PC-9 (cell line): ENCODE data around the gene TSEN34. TPM values are rescaled to one million over a fixed set of nuclear protein-coding genes. Genes with fewer than 3 reads are reported as not detected.
"Not testable (repeated sequence)": the region's sequence is repeated elsewhere in the genome, so short reads cannot be mapped to it uniquely, and the experiment has no call there.

ENCODE experiments used
- BruUV-seq: library from RNA; stranded (reverse); fragments of 400-500 nt; replicated peaks from 2 replicates; lab custom pipeline; 2021; lab: Mats Ljungman, UMichigan
- CTCF ChIA-PET: fragments of 300-600 bp; sonication (Branson Sonifier 250); formaldehyde crosslinking; loops from one replicate; lab custom pipeline; 2022; ENCODE audit warnings: antibody characterized with exemption; lab: Charles Lee
- POLR2A ChIA-PET: fragments of 300-600 bp; sonication (Branson Sonifier 250); formaldehyde crosslinking; loops from one replicate; lab custom pipeline; 2022; ENCODE audit warnings: antibody characterized with exemption; ENCODE audit not compliant: unreplicated experiment; lab: Charles Lee
- DNase-seq, 2 experiments: peaks; one replicate each; pipeline versions ENCODE4 v3.0.0 to v3.0.0-alpha.2; 2015 to 2022; ENCODE audit warnings: mixed read lengths in 1 of 2
- H2AFZ ChIP-seq: fragments of 200-600 bp; sonication (generic); 2 replicates; pipeline ENCODE4 v1.8.1; 2017; ENCODE audit warnings: antibody characterized with exemption
- H3F3A ChIP-seq: fragments of 200-600 bp; sonication (generic); 2 replicates; pipeline ENCODE4 v1.8.1; 2017; ENCODE audit warnings: antibody characterized with exemption, mild to moderate bottlenecking, low read depth; ENCODE audit not compliant: insufficient read depth
- H3K27ac ChIP-seq: fragments of 200-600 bp; sonication (generic); 2 replicates; pipeline ENCODE4 v1.6.1; 2016; ENCODE audit warnings: mixed run types
- H3K27me3 ChIP-seq: fragments of 200-600 bp; sonication (generic); 2 replicates; pipeline ENCODE4 v1.6.1; 2016; ENCODE audit warnings: low read depth, mixed run types; ENCODE audit not compliant: insufficient read depth
- H3K36me3 ChIP-seq: fragments of 200-600 bp; sonication (generic); 2 replicates; pipeline ENCODE4 v1.6.1; 2016; ENCODE audit warnings: low read depth, mixed run types
- H3K4me1 ChIP-seq: fragments of 200-600 bp; sonication (generic); replicated peaks from 2 replicates; pipeline ENCODE4 v1.6.1; 2016; ENCODE audit warnings: mixed run types; ENCODE audit not compliant: insufficient read depth
- H3K4me2 ChIP-seq: fragments of 200-600 bp; sonication (generic); 2 replicates; pipeline ENCODE4 v1.6.1; 2017; ENCODE audit warnings: mixed run types
- H3K4me3 ChIP-seq: fragments of 200-600 bp; sonication (generic); 2 replicates; pipeline ENCODE4 v1.6.1; 2016; ENCODE audit warnings: mixed run types
- H3K79me2 ChIP-seq: fragments of 200-600 bp; sonication (generic); 2 replicates; pipeline ENCODE4 v1.6.1; 2017; ENCODE audit warnings: low read depth, mixed run types
- H3K9me2 ChIP-seq: fragments of 200-600 bp; sonication (generic); 2 replicates; pipeline ENCODE4 v1.8.1; 2017; ENCODE audit warnings: mild to moderate bottlenecking; ENCODE audit not compliant: insufficient read depth
- H3K9me3 ChIP-seq: fragments of 200-600 bp; sonication (generic); 2 replicates; pipeline ENCODE4 v1.8.1; 2016; ENCODE audit warnings: low read depth; ENCODE audit not compliant: insufficient read depth
- H4K20me1 ChIP-seq: fragments of 200-600 bp; sonication (generic); 2 replicates; pipeline ENCODE4 v1.8.1; 2017; ENCODE audit not compliant: insufficient read depth
- CTCF ChIP-seq: fragments of 200-600 bp; sonication (generic); conservative IDR thresholded peaks from 2 replicates; pipeline ENCODE4 v1.6.1; 2017; ENCODE audit warnings: mixed run types, antibody characterized with exemption, mild to moderate bottlenecking, moderate library complexity
- EZH2 ChIP-seq: fragments of 200-600 bp; sonication (generic); IDR thresholded peaks from 2 replicates; pipeline ENCODE4 v1.8.0; 2017; ENCODE audit warnings: antibody characterized with exemption, low read depth
- intact Hi-C: fragments of 100-400 bp; cut with micrococcal nuclease; formaldehyde crosslinking; loops from one replicate; pipeline ENCODE4 v1.10.0; 2022; ENCODE audit not compliant: unreplicated experiment
- total RNA-seq: library from RNA; stranded (reverse); gene quantifications from 2 replicates; pipeline ENCODE4 v1.2.3, GENCODE V29; 2021

TSEN34 gene
- total RNA-seq, 1 experiment from 2014 or later: 134 TPM

GRCh38 chr19:54179262-54179852 is 11.8 kb upstream of the TSEN34 start:
- no peak overlapping the region for H3K4me2 ChIP-seq
- intact Hi-C loops: no loop called here
- BruUV-seq: no TSS peak
- POLR2A ChIA-PET: no interaction called here
- no peaks in the 10 kb centered on the region for H3K9me3 ChIP-seq
- H3K27ac ChIP-seq: no peak overlapping the region
- no peaks in the 10 kb centered on the region for H3K9me2 ChIP-seq
- no peak overlapping the region for H3K4me3 ChIP-seq
- H2AFZ ChIP-seq: no peak overlapping the region
- TF ChIP-seq EZH2: no peak
- no peak for TF ChIP-seq CTCF
- no peaks in the 10 kb centered on the region for H3K4me1 ChIP-seq
- DNase-seq: no peak
- H3K36me3 ChIP-seq: peaks cover 10% of the 10 kb centered on the region; the same call in 1 of the 2 replicates
- CTCF ChIA-PET: no interaction called here
- peaks cover 41% of the 10 kb centered on the region for H4K20me1 ChIP-seq
- no peaks in the 10 kb centered on the region for H3K27me3 ChIP-seq
- peaks cover 59% of the 10 kb centered on the region; the same call in 1 of the 2 replicates for H3F3A ChIP-seq
- peaks cover 3% of the 10 kb centered on the region; the same call in 1 of the 2 replicates for H3K79me2 ChIP-seq

GRCh38 chr19:54179921-54180461 is 11.1 kb upstream of the TSEN34 start:
- H3K4me2 ChIP-seq: no peak overlapping the region
- H3K4me1 ChIP-seq: no peaks in the 10 kb centered on the region
- H3K36me3 ChIP-seq: peaks cover 10% of the 10 kb centered on the region; the same call in 1 of the 2 replicates
- no peaks in the 10 kb centered on the region for H3K9me2 ChIP-seq
- H3K79me2 ChIP-seq: peaks cover 3% of the 10 kb centered on the region; the same call in 1 of the 2 replicates
- peaks cover 38% of the 10 kb centered on the region for H4K20me1 ChIP-seq
- no peak for TF ChIP-seq CTCF
- no peak for TF ChIP-seq EZH2
- DNase-seq: peak in 1 of 2 experiments; percentile 65
- CTCF ChIA-PET: no interaction called here
- no peaks in the 10 kb centered on the region for H3K27me3 ChIP-seq
- POLR2A ChIA-PET: no interaction called here
- intact Hi-C loops: no loop called here
- no TSS peak for BruUV-seq
- no peak overlapping the region for H3K27ac ChIP-seq
- H3F3A ChIP-seq: peaks cover 59% of the 10 kb centered on the region; the same call in 1 of the 2 replicates
- no peak overlapping the region for H3K4me3 ChIP-seq
- no peaks in the 10 kb centered on the region for H3K9me3 ChIP-seq
- no peak overlapping the region for H2AFZ ChIP-seq

- peaks cover 16% of the 10 kb centered on the region for H3K36me3 ChIP-seq
- no peak for DNase-seq
- TF ChIP-seq CTCF (no peak), EZH2 (no peak)
- H3K27ac ChIP-seq: no peak overlapping the region
- POLR2A ChIA-PET: no interaction called here
- peaks cover 33% of the 10 kb centered on the region for H4K20me1 ChIP-seq
- intact Hi-C loops: no loop called here
- no peaks in the 10 kb centered on the region for H3K9me2 ChIP-seq
- H2AFZ ChIP-seq: no peak overlapping the region
- H3K4me3 ChIP-seq: no peak overlapping the region
- no peaks in the 10 kb centered on the region for H3K9me3 ChIP-seq
- H3K27me3 ChIP-seq: no peaks in the 10 kb centered on the region
- no peak overlapping the region for H3K4me2 ChIP-seq
- no TSS peak for BruUV-seq
- peaks cover 9% of the 10 kb centered on the region; the same call in 1 of the 2 replicates for H3K79me2 ChIP-seq
- peaks cover 57% of the 10 kb centered on the region; the same call in 1 of the 2 replicates for H3F3A ChIP-seq
- CTCF ChIA-PET: no interaction called here
- no peaks in the 10 kb centered on the region for H3K4me1 ChIP-seq
Observed at GRCh38 chr19:54180691-54181091, 10.4 kb upstream of the TSEN34 start.

- Histone ChIP-seq H3K79me2 (peaks cover 21% of the 10 kb centered on the region), H4K20me1 (peaks cover 27% of the 10 kb centered on the region), H3K36me3 (peaks cover 22% of the 10 kb centered on the region), H3F3A (peaks cover 49% of the 10 kb centered on the region; the same call in 1 of the 2 replicates)
- H3K9me2 ChIP-seq, CTCF ChIA-PET, POLR2A ChIA-PET, DNase-seq, H3K9me3 ChIP-seq, H3K27me3 ChIP-seq, H2AFZ ChIP-seq, H3K4me1 ChIP-seq, H3K27ac ChIP-seq, BruUV-seq, intact Hi-C loops, H3K4me3 ChIP-seq, H3K4me2 ChIP-seq: not testable (repeated sequence)
Observed at GRCh38 chr19:54181894-54182293, 9.2 kb upstream of the TSEN34 start.
